NCI-H526 (cell line): ENCODE measurements around the gene DNMT3A.
A peak's percentile ranks its signal among the peaks of the same experiment; 100 is the strongest.

Source experiments
- DNase-seq, 2 experiments: peaks; one replicate each; lab custom pipeline; 2025; lab: John Stamatoyannopoulos, UW

DNMT3A gene

DNA sequence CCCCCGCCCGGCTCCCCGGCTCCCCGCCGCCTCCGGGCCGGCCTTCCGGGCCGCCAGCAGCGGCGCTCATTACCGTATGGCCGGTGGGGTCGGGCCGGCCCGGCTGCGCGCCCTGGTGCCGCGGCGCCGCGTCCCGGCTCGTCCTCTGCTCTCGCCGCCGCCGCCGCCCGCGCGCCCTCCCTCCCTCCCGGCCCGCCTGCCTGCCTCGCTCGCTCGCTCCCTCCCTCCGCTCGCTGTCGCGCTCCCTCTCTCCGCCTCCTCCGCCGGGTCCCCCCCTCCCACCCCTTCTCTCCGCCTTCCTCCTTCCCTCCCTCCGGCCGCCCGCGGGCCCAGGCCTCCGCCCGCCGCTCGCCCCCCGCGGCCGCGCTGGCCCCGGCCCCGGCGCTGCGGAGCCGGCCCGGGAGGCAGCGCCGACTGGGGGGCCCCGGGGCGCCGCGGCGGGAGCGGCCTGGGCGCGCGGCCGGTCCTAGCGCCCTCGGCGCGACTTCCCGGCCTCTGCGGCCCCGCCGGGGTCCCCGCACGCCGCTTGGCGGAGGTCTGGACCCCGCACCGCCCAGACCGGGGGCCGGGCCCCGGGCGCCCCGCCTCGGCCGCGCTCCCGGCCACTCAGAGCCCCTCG is at the start of gene DNMT3A:
DNMT3A (minus strand) TSS at position 173 of the 619 bp plus-strand sequence. CDS start 27,941 bp downstream, outside the sequence.
- peak in 1 of 2 experiments; percentile 79 for DNase-seq

DNA sequence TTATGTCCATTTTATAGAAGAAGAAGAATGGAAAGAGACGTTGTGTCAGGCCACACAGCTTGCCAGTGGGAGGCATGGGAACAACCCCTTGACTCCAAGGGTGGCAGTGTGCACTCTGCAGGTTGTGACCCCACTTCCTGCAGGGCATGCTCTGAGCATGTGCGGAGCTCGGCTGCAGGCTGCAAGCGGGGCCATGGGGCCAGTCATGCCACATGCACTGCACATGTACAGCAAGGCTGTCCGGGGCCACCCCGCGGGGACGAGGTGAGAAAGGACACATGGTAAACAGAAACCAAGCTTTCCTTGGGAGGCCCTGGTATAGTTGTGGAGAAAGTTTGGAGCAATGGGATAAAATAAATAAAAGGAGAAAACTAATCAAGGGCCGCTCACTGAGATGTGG is 47.4 kb upstream of the DNMT3A start:
- DNase-seq, result no peak

DNA sequence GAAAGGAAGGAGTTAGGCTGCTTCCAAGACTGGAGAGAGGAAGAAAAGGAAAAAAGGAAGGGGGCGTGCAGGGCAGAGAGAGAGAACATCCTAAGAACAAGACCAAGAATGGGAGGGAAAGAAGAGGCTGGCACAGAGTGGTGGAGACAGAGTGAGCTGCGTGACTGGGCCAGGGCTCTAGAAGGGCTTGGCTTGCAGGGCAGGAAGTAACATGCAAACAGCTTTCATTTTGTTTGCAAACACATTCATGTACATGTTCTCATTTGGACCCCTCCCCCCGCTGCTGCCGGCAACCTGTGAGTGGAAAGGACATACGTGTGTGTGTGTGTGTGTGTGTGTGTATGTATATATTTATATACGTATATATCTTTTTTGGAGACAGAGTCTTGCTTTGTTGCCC is 46.8 kb upstream of the DNMT3A start:
- DNase-seq, result peak in 1 of 2 experiments; percentile 7

DNA sequence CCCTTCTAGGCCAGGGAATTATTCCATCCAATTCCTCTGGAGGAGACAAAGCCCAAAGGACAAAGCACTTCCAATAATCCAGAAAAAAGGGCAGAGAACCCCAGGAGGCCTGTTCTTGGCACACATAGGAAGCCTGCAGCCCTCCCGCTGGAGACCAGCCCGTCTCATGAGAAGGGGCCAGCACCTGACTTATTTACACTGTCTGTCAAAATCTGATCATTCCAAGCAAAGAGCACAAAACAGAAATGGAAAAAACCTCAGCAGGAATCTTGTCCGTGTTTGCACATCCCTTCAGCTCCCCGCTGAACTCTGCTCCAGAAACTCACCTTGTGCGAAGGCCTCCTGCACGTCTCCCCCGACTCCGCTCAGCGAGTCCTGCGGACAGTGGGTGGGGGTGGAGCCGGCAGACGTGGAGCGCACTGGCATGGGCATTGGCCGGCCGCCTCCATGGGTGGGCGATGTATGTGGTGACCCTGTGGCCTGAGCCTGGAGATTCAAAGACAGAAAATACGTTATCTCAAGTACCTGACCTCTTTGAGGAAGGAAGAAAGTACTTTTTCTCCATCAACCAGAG is 46.2 kb upstream of the DNMT3A start:
- no peak for DNase-seq

DNA sequence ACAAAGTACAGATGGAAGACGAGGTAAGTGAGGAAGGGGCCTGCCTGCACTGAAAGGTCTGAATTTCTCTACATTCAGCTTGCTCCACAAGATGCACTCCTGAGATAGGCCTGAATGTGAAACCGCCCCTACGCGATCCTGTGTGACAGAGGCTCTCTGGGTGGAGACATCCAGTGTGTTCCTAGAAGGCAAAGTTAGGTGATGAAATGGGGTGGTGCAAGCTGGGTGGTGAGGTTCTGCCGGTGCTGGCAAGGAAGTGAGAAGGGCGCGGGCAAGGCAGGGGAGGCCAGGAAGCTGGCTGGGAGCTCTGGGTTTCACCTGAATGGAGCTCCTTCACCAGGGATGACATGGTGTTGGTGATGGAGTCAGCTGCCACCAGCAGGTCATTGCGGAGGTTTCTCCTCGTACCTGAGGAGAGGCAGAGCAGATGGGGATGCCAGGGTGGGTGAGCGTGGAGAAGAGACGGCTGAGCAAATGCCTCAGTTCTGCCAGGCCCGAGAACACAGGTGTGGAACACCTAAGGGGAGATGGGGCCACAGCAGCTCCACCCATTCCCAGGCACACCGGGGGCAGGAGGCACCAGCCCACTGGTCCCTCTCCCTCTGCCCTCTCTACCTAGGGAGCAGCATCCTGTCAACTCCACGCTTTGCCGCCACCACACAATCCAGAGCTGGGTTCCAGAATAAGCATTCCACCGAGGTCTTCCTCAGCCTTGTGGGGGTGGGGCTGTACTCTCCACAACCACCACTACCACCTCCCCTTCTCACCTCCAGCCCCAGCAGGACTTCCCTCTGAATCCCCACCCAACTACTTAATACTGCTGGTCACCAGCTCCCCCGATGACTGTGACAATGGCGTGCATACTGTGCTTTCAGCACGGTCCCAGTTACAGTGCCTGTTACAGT is 45.5 kb upstream of the DNMT3A start:
- DNase-seq, result no peak

DNA sequence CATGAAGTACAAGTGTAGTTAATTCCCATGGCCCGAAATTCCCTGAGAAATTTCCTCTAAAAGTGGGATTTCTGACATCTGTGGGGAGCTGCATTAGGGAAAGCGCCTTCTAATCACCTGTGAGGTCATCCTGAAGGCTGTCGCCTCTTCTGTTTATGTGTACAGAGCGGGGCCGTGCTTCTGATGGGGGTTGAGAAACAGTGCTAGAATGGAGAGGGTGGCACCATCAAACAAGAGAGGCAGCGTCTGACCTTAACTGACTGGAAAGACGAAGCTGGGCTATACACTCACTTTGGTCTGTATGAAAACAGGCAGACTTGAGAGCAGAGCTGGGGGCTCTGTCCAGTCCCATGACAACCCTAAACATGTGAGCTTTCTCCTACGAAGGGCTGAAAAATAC is 44.2 kb upstream of the DNMT3A start:
- DNase-seq, result no peak

DNA sequence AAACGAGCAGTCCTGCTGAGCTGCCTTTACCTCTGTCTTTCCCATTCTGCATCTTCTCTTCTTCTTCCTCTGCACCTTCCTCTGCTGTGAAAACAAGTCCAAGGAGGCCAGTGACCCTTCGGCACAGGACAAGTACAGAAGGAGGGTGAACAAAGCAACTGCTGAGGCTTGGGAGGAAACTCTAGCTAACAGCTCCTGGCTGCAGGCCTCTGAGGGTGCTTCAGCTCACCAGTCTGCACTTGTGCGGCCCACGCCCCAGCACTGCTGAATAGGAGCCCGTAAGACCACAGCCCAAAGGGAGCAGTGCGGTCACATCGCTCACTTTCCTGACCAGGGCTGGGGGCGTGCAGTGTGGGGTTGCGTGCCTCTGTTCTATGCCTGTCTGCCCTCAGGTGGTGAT is 42.1 kb upstream of the DNMT3A start:
- no peak for DNase-seq

DNA sequence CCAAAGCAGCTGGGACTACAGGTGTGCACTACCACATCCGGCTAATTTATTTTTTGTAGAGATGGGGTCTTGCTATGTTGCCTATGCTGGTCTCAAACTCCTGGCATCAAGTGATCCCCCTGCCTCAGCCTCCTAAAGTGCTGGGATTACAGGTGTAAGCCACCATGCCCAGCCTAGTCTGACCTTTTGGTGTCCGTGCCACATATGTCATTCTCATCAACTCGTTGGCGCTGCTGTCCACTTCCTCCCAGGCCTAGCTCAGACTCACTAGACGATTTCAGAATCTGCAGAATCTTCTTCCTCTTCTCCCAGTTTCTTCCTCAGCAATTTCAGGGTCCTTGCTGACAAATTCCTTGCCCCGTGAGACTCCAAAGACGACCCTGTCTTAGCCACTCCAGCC is 39.8 kb upstream of the DNMT3A start:
- no peak for DNase-seq

DNA sequence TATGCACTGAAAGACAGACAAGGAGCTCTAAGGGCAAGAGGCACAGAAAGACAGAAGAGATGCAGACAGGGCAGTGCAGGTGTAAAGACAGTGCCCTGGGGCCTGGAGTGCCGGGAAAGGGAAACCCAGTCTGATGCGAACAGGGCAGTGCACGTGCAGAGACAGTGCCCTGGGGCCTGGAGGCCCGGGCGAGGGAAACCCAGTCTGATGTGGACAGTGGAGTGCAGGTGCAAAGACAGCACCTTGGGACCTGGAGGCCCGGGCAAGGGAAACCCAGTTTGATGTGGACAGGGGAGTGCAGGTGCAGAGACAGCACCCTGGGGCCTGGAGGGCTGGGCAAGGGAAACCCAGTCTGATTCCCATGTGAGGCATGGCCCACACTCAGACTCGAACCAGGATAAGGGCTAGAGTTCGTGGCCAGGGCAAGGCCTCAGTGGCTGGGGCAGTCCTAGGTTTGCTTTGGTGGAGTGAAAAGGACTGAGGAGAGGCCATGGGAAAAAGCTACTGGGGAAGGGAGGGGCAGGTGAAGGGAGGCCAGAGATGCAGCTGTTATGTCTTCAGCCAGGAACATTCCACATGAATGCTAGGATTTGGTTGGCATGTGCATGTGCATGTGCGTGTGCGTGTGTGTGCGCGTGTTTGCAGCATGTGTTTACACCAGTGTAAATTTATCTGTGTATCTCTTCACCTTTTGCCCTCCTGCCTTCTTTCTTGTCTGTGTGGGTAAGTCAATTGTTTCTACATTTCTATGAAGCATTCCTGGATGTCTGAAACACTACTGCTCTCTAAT is 39.1 kb upstream of the DNMT3A start:
- DNase-seq, result no peak

DNA sequence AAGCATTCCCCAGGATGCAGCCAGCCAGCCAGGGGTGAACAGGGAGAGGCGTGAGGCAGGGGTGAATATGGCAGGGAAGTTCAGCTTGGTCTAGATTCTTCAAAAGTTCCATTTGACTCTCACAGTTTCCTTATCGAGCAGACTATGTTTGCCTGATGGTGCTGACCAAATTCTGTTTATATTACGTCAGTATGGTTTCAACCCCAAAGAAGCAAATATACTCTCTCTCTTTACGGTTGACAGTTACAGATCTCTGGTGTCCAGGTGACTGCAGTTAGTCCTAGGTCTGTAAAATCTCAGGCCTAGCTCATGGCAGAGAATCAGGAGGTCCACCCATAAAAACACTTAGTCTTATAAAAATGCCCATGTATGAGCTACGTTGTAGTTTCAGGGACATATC is 38.3 kb upstream of the DNMT3A start:
- no peak for DNase-seq

DNA sequence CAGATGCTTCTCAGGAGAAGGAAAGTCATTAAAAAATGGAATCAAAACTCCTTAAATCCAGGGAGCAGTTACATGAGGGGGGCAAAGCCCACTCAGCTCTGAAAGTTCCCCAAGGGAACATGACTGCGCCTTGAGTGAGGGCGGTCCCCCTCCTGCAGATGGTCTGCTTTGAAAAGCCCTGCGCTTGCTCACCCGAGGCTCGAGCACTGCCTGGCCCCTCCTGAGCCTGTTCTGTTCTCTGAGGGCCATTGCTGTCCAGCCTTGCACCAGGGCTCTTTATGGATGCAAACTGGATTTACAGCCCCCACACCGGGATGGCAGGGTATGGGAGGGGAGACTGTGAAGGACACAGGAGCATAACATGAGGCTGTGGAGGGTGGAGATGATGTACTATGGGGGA is 37.8 kb upstream of the DNMT3A start:
- no peak for DNase-seq

DNA sequence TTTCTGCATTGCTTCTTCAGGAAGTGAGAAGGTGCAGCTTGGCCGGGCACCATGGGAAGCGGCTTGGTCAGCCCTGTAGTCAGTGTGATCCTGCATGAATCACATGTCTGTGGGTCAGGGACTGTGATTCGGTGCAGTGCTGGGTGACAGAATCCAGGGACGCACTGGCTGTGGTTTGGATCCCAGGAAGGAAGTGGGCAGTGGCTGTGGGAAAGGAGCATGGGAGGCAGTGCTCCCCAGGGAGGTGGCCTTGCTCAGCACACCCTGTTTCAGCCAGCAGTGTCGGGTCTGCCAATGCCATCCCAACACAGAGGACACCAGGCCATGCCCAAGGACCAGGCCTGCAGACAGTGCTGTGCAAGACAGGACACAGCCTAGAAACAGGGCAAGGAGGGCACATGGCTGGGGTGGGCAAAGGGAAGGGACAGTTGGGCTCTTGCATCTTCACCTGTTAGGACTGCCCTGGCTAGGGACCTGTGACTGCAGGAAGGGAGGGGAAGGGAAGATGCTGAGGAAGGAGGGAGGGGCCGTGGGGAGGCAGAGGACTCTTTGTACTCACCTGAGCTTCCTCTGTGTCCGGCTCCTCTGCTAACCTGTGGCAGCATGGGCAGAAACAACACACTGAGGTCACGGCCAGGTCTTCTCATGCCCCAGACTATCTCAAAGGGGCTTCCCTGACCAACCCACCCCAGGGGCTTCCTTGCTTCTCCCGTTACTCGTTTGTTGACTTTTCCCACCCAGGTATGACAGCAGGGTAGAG is 37.2 kb upstream of the DNMT3A start:
- no peak for DNase-seq

DNA sequence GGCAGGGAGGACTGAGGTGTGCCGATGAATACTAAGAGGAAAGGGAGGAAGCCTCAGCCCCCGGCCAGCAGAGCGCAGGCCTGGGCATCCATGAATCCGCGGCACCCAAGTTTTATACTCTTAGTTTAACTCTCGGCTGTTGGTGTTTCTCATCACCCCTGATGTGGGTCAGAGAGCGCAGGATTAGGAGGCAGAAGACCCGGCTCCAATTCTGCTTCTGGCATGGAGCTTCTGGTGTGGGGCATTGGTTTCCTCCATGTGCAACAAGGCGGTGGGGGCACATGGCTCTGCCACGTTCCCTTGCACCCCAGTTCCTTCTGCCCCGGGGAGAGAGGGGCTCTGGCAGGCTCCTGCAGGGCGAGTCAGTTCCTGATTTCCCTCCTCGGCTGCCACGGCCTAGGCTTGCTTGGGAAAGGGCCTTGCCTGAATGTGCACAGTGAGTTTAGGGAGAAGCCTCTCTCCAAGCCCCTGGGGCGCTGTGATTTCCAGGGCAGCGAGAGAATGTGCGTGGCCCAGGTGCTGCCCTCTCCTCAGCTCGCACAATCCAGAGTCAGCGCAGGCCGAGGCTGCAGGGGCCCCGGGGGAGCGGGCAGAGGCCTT is 36.2 kb upstream of the DNMT3A start:
- no peak for DNase-seq

DNA sequence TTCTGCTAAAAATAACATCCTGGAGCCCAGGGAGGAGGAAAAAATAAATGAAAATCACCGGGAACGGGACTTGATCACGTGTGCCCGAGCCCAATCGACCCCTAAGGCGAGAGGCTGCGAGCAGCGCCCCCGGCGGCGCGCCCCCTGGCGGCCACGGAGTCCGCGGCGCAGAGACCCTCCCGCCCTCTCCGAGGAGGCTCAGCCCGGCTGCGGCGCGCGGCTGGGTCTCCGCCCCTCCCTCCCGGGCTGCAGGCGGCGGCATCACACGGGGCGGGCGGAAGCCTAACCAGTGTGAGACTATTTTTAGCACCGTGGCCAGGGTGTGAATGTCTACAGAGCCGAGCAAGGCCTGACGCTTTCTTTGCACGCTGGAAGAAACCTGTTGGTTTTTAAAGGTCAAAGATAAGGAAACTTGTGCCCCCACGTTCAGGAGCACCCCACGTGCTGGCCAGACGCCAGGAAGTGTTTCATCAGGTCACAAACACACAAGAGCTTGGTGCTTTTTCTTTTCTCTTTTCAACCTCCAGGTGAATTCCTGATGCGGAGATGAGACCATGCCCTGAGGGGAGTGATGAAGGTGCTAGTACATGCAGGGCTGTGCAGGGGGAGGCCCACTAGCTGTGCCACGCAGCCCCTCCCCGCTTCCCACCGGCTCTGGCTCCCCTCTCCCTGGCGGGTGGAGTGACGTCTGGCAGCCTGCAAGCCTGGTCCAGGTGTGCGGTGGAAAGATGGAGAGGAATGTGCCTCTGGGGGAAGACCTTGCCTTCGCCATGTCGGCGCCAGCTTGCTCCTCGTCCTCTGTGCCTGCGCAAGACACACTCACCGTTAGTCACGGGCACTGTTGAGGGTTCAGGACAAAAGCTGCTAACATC is 35.3 kb upstream of the DNMT3A start:
- peak; percentile 78 to 95 for DNase-seq

DNA sequence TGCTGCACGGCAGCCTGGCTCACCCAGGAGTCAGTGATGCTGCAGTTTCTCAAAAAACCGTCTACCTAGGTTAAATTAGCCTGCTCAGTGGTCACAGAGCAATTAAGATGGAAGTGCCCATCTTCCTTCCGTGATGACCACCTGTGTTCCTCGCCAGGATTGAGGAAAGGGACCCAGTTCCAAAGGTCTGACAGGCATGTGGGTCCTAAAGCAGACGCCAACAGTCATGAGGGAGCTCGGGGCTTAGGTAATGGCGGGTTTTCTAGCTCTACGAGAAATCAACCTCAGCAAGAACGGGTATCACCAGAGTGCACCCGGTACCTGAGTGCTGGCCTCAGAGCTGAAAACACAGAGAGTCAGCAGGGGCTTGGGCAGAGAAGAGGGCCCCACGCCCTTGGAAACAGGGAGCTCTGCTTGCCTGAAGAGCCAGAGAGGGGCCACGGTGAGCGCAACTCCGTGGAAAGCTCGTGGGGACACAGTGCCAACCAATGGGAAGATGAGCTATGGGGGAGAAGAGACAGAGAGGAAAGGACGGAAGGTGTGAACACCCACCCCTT is 34.3 kb upstream of the DNMT3A start:
- no peak for DNase-seq

DNA sequence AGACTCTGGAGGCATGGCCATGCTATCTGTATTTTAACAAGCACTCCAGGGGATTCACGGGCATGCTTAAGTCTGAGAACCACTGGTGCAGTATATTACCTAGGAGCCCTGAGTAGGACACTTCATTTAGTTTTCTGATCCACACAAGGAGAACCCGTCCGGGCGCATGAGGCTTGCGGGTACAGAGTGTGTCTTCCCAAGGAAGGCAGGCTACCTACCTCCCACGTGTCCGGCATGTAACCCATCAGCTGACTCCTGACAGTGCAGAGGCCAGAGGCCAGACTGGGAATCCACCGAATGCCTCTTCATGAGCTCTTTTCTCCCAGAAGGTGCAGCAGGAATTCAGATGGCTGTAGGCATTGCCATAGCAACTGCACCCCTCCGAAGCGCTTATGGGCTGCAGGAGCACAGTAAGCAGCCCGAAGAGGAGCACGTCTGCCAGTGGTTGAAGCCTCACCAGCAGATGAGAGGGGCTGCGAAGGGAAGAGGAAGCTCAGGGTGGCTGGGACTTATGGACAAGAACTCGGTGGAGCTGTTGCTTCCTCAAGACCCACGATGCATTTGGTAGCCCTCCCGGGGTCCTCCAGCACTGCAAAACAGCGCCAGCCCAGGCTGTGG is 33.8 kb upstream of the DNMT3A start:
- DNase-seq, result no peak

DNA sequence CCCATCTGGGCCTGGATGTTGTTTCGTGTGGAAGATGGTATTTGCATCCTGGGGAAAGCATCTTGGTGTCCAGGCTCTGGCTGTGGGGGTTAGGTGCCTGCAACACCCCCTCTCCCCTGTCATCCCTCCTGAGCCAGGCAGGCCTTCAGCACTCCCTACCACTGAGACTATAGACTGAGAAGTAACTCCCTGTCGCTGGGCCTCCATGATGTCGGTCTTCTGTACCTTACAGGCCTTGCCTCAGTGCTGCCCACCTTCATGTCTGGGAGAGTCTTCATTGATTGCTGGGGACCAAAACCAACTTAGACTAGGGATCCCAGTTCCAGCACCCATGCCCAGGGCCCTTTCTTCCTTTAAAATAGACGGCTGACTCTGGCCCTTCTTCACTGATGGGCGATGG is 33.1 kb upstream of the DNMT3A start:
- no peak for DNase-seq

DNA sequence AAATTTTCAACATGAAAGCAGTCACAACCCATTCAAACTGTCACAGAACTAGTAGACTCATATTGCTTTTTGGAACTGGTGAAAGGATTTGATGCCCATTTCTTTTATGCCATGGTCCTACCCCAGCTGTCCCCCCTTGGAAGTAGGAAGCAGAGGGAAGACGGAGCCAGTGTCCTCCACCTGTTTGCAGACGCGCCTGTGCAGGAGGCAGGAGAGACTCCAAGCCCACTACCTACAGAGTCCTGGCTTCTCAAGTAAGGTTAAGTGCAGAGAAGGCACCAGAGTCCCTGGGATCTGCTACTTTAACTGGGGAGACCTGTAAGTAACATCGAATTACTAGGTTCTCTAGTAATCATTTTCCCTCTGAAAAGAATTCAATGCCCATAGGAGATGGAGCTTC is 32.7 kb upstream of the DNMT3A start:
- no peak for DNase-seq

DNA sequence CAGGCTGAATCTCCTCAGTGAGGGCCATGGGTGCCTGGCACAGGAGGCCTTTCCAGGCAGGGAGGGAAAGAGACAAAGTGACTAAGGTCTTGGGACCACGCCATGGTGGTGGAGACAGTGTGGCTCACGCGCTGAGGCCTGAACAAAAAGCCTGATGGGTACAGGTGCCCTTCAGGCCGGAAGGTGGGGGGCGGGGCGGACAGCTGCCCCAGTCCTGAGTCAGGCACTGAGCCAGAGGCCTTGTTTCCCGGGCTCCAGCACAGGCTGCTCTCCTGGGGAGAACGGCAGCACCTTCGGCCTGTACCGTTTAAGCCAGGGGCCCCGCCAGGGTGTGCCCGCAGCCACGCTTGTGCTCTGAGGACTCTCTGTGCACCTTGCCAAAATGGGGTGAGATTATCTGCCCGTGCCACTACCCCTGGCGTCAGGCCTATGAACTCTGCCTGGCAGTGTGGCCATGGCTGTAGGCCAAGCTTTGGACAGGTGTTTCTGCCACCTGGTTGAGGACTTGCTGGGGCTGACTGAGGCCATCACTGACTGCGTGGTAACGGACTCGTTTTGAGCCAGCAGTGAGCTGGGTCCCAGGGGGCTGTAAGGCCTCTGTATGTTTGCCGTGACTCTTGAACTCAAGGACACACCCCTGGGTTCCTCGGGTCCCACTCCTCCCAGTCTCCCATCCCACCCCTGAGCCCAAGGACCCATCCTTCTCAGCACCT is 31.7 kb upstream of the DNMT3A start:
- DNase-seq, result peak in 1 of 2 experiments; percentile 17
